ENCODE results near the gene SLC34A1. TPM values are rescaled to one million over a fixed set of nuclear protein-coding genes. Genes with fewer than 3 reads are reported as not detected.

Gene SLC34A1
- polyA plus RNA-seq, 1 donor: not detected

GRCh38 chr5:177362292-177362609, 22.0 kb upstream of the SLC34A1 start:
- no peak overlapping the region for H3K4me3 ChIP-seq (ENCODE audit: low read length)
- no peak overlapping the region for H3K27ac ChIP-seq (ENCODE audit: low read length)
- no peaks in the 10 kb centered on the region for H3K36me3 ChIP-seq (ENCODE audit: control insufficient read depth, insufficient read depth, low read length)
- no peak for DNase-seq
- 62% methylated on average over 4 of the region's 8 CpGs for WGBS (ENCODE audit: insufficient coverage, low lambda C conversion rate)
- H3K4me1 ChIP-seq (ENCODE audit: control insufficient read depth, insufficient read depth, low read length): peaks cover 16% of the 10 kb centered on the region
- H3K27me3 ChIP-seq (ENCODE audit: control insufficient read depth, insufficient read depth, low read length): peaks cover 9% of the 10 kb centered on the region
- no peaks in the 10 kb centered on the region for H3K9me3 ChIP-seq (ENCODE audit: control insufficient read depth, low read depth, low read length)

GRCh38 chr5:177362610-177363507, 21.4 kb upstream of the SLC34A1 start:
- Histone ChIP-seq H3K4me3 (ENCODE audit: low read length) (peak overlapping the region; percentile 49), H3K9me3 (ENCODE audit: control insufficient read depth, low read depth, low read length) (peaks cover 4% of the 10 kb centered on the region), H3K27me3 (ENCODE audit: control insufficient read depth, insufficient read depth, low read length) (peaks cover 6% of the 10 kb centered on the region), H3K36me3 (ENCODE audit: control insufficient read depth, insufficient read depth, low read length) (no peaks in the 10 kb centered on the region), H3K27ac (ENCODE audit: low read length) (peak overlapping the region; percentile 13), H3K4me1 (ENCODE audit: control insufficient read depth, insufficient read depth, low read length) (peaks cover 22% of the 10 kb centered on the region)
- peak in 1 of 2 donors; percentile 79 for DNase-seq
- 47% methylated on average over 2 of the region's 59 CpGs for WGBS (ENCODE audit: insufficient coverage, low lambda C conversion rate)

GRCh38 chr5:177363565-177363964, 20.7 kb upstream of the SLC34A1 start:
- no peaks in the 10 kb centered on the region for H3K27me3 ChIP-seq (ENCODE audit: control insufficient read depth, insufficient read depth, low read length)
- H3K4me1 ChIP-seq (ENCODE audit: control insufficient read depth, insufficient read depth, low read length): peaks cover 27% of the 10 kb centered on the region
- no peak overlapping the region for H3K27ac ChIP-seq (ENCODE audit: low read length)
- H3K9me3 ChIP-seq (ENCODE audit: control insufficient read depth, low read depth, low read length): peaks cover 4% of the 10 kb centered on the region
- no peaks in the 10 kb centered on the region for H3K36me3 ChIP-seq (ENCODE audit: control insufficient read depth, insufficient read depth, low read length)
- H3K4me3 ChIP-seq (ENCODE audit: low read length): no peak overlapping the region
- no peak for DNase-seq
- WGBS (ENCODE audit: insufficient coverage, low lambda C conversion rate): no CpG with 5 or more reads among the region's 10 CpGs

- Histone ChIP-seq H3K4me1 (ENCODE audit: control insufficient read depth, insufficient read depth, low read length) (peaks cover 27% of the 10 kb centered on the region), H3K27ac (ENCODE audit: low read length) (no peak overlapping the region), H3K9me3 (ENCODE audit: control insufficient read depth, low read depth, low read length) (peaks cover 4% of the 10 kb centered on the region), H3K36me3 (ENCODE audit: control insufficient read depth, insufficient read depth, low read length) (no peaks in the 10 kb centered on the region), H3K4me3 (ENCODE audit: low read length) (no peak overlapping the region), H3K27me3 (ENCODE audit: control insufficient read depth, insufficient read depth, low read length) (no peaks in the 10 kb centered on the region)
- no peak for DNase-seq
- 69% methylated on average over 2 of the region's 11 CpGs for WGBS (ENCODE audit: insufficient coverage, low lambda C conversion rate)
These were observed 19.9 kb upstream of the SLC34A1 start for GRCh38 chr5:177364159-177364962.

GRCh38 chr5:177365845-177366527, 18.2 kb upstream of the SLC34A1 start:
- Histone ChIP-seq H3K27ac (ENCODE audit: low read length) (peak overlapping the region; percentile 69), H3K4me3 (ENCODE audit: low read length) (no peak overlapping the region), H3K4me1 (ENCODE audit: control insufficient read depth, insufficient read depth, low read length) (peaks cover 31% of the 10 kb centered on the region), H3K27me3 (ENCODE audit: control insufficient read depth, insufficient read depth, low read length) (no peaks in the 10 kb centered on the region), H3K36me3 (ENCODE audit: control insufficient read depth, insufficient read depth, low read length) (no peaks in the 10 kb centered on the region), H3K9me3 (ENCODE audit: control insufficient read depth, low read depth, low read length) (peaks cover 4% of the 10 kb centered on the region)
- WGBS (ENCODE audit: insufficient coverage, low lambda C conversion rate): no CpG with 5 or more reads among the region's 14 CpGs
- DNase-seq: no peak

GRCh38 chr5:177366528-177367322, 17.5 kb upstream of the SLC34A1 start:
- H3K4me3 ChIP-seq (ENCODE audit: low read length): peak overlapping the region; percentile 52

GRCh38 chr5:177367323-177367848, 16.8 kb upstream of the SLC34A1 start:
- WGBS (ENCODE audit: insufficient coverage, low lambda C conversion rate): no CpG with 5 or more reads among the region's 46 CpGs
- peaks cover 4% of the 10 kb centered on the region for H3K9me3 ChIP-seq (ENCODE audit: control insufficient read depth, low read depth, low read length)
- peak overlapping the region; percentile 52 for H3K4me3 ChIP-seq (ENCODE audit: low read length)
- peaks cover 4% of the 10 kb centered on the region for H3K36me3 ChIP-seq (ENCODE audit: control insufficient read depth, insufficient read depth, low read length)
- H3K4me1 ChIP-seq (ENCODE audit: control insufficient read depth, insufficient read depth, low read length): peaks cover 36% of the 10 kb centered on the region
- no peak overlapping the region for H3K27ac ChIP-seq (ENCODE audit: low read length)
- no peak for DNase-seq
- H3K27me3 ChIP-seq (ENCODE audit: control insufficient read depth, insufficient read depth, low read length): no peaks in the 10 kb centered on the region

More at GRCh38 chr5:177366528-177367322, 17.5 kb upstream of the SLC34A1 start:
- Histone ChIP-seq H3K4me1 (ENCODE audit: control insufficient read depth, insufficient read depth, low read length) (peaks cover 36% of the 10 kb centered on the region), H3K9me3 (ENCODE audit: control insufficient read depth, low read depth, low read length) (peaks cover 4% of the 10 kb centered on the region), H3K27me3 (ENCODE audit: control insufficient read depth, insufficient read depth, low read length) (no peaks in the 10 kb centered on the region), H3K27ac (ENCODE audit: low read length) (peak overlapping the region; percentile 69), H3K36me3 (ENCODE audit: control insufficient read depth, insufficient read depth, low read length) (no peaks in the 10 kb centered on the region)
- peak; percentile 78 to 89 for DNase-seq
- WGBS (ENCODE audit: insufficient coverage, low lambda C conversion rate): no CpG with 5 or more reads among the region's 36 CpGs

GRCh38 chr5:177367981-177368868, 16.0 kb upstream of the SLC34A1 start:
- H3K27me3 ChIP-seq (ENCODE audit: control insufficient read depth, insufficient read depth, low read length): no peaks in the 10 kb centered on the region
- peaks cover 4% of the 10 kb centered on the region for H3K9me3 ChIP-seq (ENCODE audit: control insufficient read depth, low read depth, low read length)
- H3K36me3 ChIP-seq (ENCODE audit: control insufficient read depth, insufficient read depth, low read length): peaks cover 4% of the 10 kb centered on the region
- WGBS (ENCODE audit: insufficient coverage, low lambda C conversion rate): no CpG with 5 or more reads among the region's 29 CpGs
- no peak overlapping the region for H3K4me3 ChIP-seq (ENCODE audit: low read length)
- DNase-seq: peak in 1 of 2 donors; percentile 21
- peaks cover 36% of the 10 kb centered on the region for H3K4me1 ChIP-seq (ENCODE audit: control insufficient read depth, insufficient read depth, low read length)
- no peak overlapping the region for H3K27ac ChIP-seq (ENCODE audit: low read length)
